ENCODE results near the gene OR6Y1. TPM values are rescaled to one million over a fixed set of nuclear protein-coding genes. Genes with fewer than 3 reads are reported as not detected.

OR6Y1 gene
- polyA plus RNA-seq, 4 donors, result not detected

Other genes with a start within 250 kb of the OR6Y1 start
- not detected for gene CD1B, start 222.9 kb downstream of the OR6Y1 start, polyA plus RNA-seq
- gene CD1E, start 200.5 kb downstream of the OR6Y1 start, polyA plus RNA-seq, result under 1 TPM in 2 of 4 donors, not detected in 2; 0.13 to 0.34 TPM
- gene OR10T2, start 154.9 kb downstream of the OR6Y1 start, polyA plus RNA-seq, result not detected
- not detected for gene OR10K2, start 128.2 kb downstream of the OR6Y1 start, polyA plus RNA-seq
- not detected for gene OR10K1, start 92.6 kb downstream of the OR6Y1 start, polyA plus RNA-seq
- gene OR10R2, start 82.2 kb downstream of the OR6Y1 start, polyA plus RNA-seq, result not detected
- not detected for gene OR6P1, start 16.2 kb upstream of the OR6Y1 start, polyA plus RNA-seq
- not detected for gene OR10X1, start 25.5 kb upstream of the OR6Y1 start, polyA plus RNA-seq
- under 1 TPM in 1 of 4 donors, not detected in 3; under 0.01 TPM for gene OR10Z1, start 50.9 kb upstream of the OR6Y1 start, polyA plus RNA-seq
- under 1 TPM in 2 of 4 donors, not detected in 2; under 0.01 to 0.30 TPM for gene SPTA1, start 132.3 kb upstream of the OR6Y1 start, polyA plus RNA-seq
- gene OR6K2, start 146.2 kb upstream of the OR6Y1 start, polyA plus RNA-seq, result not detected
- gene OR6K3, start 166.3 kb upstream of the OR6Y1 start, polyA plus RNA-seq, result not detected
- not detected for gene OR6K6, start 200.3 kb upstream of the OR6Y1 start, polyA plus RNA-seq
- gene OR6N1, start 217.8 kb upstream of the OR6Y1 start, polyA plus RNA-seq, result not detected
- not detected for gene OR6N2, start 226.8 kb upstream of the OR6Y1 start, polyA plus RNA-seq